Transverse colon (tissue), 3 donors: Measurements from ENCODE around the gene PTPRA.

ENCODE experiments used
- POLR2A ChIP-seq: fragments of 450-650 bp; IDR thresholded peaks from one replicate; pipeline ENCODE4 v1.6.1; 2016; ENCODE audit warnings: antibody characterized with exemption, mild to moderate bottlenecking, moderate library complexity
- TF ChIP-seq, protein P1 (sequence below), 5 experiments: fragments of 200-600 bp in 3 of 5; fragments of 450-650 bp in 2 of 5; sonication (generic) in 3 of 5; IDR thresholded peaks; 1 replicate in 2 of 5; 2 replicates in 3 of 5; pipeline ENCODE4 v1.5.1; 2016 to 2017; ENCODE audit warnings: antibody characterized with exemption in 5 of 5, inconsistent platforms in 3 of 5, mild to moderate bottlenecking in 2 of 5, moderate library complexity in 1 of 5

DNA sequence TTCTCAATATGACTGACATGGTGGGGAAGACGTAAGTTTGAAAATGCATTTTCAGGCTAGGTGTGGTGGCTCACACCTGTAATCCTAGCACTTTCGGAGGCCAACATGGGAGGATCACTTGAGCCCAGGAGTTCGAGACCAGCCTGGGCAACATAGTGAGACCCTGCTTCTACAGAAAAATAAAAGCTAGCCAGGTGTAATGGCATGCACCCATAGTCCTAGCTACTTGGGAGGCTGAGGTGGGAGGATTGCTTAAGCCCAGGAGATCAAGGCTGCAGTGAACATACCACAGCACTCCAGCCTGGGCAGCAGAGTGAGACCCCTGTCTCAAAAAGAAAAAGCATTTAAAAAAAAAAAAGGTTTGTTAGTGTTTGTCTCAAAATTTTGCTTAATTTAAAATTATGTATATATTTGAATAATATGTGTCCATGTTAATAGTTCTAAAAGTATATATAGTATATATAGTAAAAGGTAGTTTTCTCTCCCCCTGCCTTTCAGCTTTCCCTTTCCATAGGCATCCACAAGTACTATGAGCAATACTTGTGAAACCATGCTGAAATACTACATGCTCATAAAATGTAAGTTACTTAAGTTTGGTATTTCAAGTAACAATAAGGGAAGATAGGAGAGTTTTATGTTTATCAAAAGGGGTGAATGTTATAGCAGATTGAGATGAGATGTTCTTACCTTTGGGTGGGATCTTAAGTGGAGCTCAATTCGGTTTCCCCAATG lies 15.1 kb downstream of the PTPRA start:
- TF ChIP-seq, protein P1, sequence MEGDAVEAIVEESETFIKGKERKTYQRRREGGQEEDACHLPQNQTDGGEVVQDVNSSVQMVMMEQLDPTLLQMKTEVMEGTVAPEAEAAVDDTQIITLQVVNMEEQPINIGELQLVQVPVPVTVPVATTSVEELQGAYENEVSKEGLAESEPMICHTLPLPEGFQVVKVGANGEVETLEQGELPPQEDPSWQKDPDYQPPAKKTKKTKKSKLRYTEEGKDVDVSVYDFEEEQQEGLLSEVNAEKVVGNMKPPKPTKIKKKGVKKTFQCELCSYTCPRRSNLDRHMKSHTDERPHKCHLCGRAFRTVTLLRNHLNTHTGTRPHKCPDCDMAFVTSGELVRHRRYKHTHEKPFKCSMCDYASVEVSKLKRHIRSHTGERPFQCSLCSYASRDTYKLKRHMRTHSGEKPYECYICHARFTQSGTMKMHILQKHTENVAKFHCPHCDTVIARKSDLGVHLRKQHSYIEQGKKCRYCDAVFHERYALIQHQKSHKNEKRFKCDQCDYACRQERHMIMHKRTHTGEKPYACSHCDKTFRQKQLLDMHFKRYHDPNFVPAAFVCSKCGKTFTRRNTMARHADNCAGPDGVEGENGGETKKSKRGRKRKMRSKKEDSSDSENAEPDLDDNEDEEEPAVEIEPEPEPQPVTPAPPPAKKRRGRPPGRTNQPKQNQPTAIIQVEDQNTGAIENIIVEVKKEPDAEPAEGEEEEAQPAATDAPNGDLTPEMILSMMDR (IDR thresholded peaks at IDR 0.05): no peak
- TF ChIP-seq POLR2A: no peak
